ENCODE data around the gene PRR20G. TPM values are rescaled to one million over a fixed set of nuclear protein-coding genes. Genes with fewer than 3 reads are reported as not detected.

PRR20G gene
- total and polyA plus RNA-seq, 2 experiments from 2014 or later = 0.39 TPM; not detected in 1

- Histone ChIP-seq H3F3A (replicated peaks; ENCODE audit: low read depth) (no peaks in the 10 kb centered on the region), H2AFZ (no peak overlapping the region), H3K36me3 (ENCODE audit: insufficient read depth) (no peaks in the 10 kb centered on the region), H4K20me1 (replicated peaks; ENCODE audit: insufficient read depth) (no peaks in the 10 kb centered on the region), H3K27ac (ENCODE audit: low read depth) (no peak overlapping the region), H3K4me2 (no peak overlapping the region), H3K9me2 (ENCODE audit: insufficient read depth) (no peaks in the 10 kb centered on the region), H3K79me2 (replicated peaks; ENCODE audit: insufficient read depth) (no peaks in the 10 kb centered on the region), H3K4me3 (no peak overlapping the region), H3K4me1 (ENCODE audit: insufficient read depth) (no peaks in the 10 kb centered on the region), H3K27me3 (ENCODE audit: insufficient read depth) (no peaks in the 10 kb centered on the region)
- ATAC-seq (no peak), DNase-seq (ENCODE audit: low spot score) (no peak)
- H3K4me1 Mint-ChIP-seq = no peaks in the 10 kb centered on the region
- H3K4me3 Mint-ChIP-seq = no peak overlapping the region
- H3K36me3 Mint-ChIP-seq (ENCODE audit: low read depth) = no peaks in the 10 kb centered on the region
- H3K27ac Mint-ChIP-seq = no peak overlapping the region
- TF ChIP-seq ETS1 (IDR thresholded peaks at IDR 0.05) (no peak), REST (IDR thresholded peaks at IDR 0.05; ENCODE audit: unreplicated experiment) (no peak), ZNF331 (CRISPR knock-in tag; IDR thresholded peaks at IDR 0.05; ENCODE audit: low read depth) (no peak), JUNB (IDR thresholded peaks at IDR 0.05; ENCODE audit: unreplicated experiment) (no peak), STAT1 (IDR thresholded peaks at IDR 0.05; ENCODE audit: unreplicated experiment) (no peak), EZH2phosphoT487 (IDR thresholded peaks at IDR 0.05; ENCODE audit: unreplicated experiment) (no peak), POLR2AphosphoS5 (IDR thresholded peaks at IDR 0.05; ENCODE audit: low read depth) (no peak), EZH2 (IDR thresholded peaks at IDR 0.05; ENCODE audit: low read depth, unreplicated experiment) (no peak), ZNF462 (CRISPR knock-in tag; IDR thresholded peaks at IDR 0.05) (no peak), NANOG (IDR thresholded peaks at IDR 0.05; ENCODE audit: borderline replicate concordance) (no peak), CREB1 (CRISPR knock-in tag; IDR thresholded peaks at IDR 0.05; ENCODE audit: low read depth) (no peak), CTCF (conservative IDR thresholded peaks at IDR 0.05; ENCODE audit: low read depth in 2 of 2) (no peak), ZNF114 (CRISPR knock-in tag; IDR thresholded peaks at IDR 0.05) (no peak)
- peaks cover 2% of the 10 kb centered on the region for H3K27me3 Mint-ChIP-seq (ENCODE audit: insufficient read depth, low read depth, poor library complexity)
- peaks cover 6% of the 10 kb centered on the region; the same call in 2 of the 3 replicates for H3K9me3 Mint-ChIP-seq
Measured at GRCh38 chr3:127296166-127296565, 8.3 kb upstream of the PRR20G start.

Data from GM23338 (cell line).